Neural cell (in vitro differentiated cells): Measurements from ENCODE around the gene MTMR3. TPM values are rescaled to one million over a fixed set of nuclear protein-coding genes. Genes with fewer than 3 reads are reported as not detected.

Experiments used
- H2AFZ ChIP-seq: fragments of 200-600, 300-800 bp; sonication (generic), shearing (Covaris generic); 2 replicates; pipeline ENCODE4 v1.6.0; 2014; ENCODE audit warnings: low read depth, mild to moderate bottlenecking, antibody characterized with exemption, low read length, moderate library complexity
- H3F3A ChIP-seq: fragments of 200-600 bp; shearing (Covaris generic); 2 replicates; pipeline ENCODE4 v1.6.1; 2016; ENCODE audit warnings: mild to moderate bottlenecking, moderate library complexity, mixed read lengths, antibody characterized with exemption, low read length; ENCODE audit not compliant: insufficient read depth, poor library complexity, severe bottlenecking
- H3K27ac ChIP-seq: fragments of 200-600, 300-800 bp; sonication (generic), shearing (Covaris generic); 2 replicates; pipeline ENCODE4 v1.5.1; 2014; ENCODE audit warnings: mild to moderate bottlenecking, low read length, moderate library complexity
- H3K27me3 ChIP-seq: fragments of 300-800, 200-600 bp; sonication (generic), shearing (Covaris generic); 2 replicates; pipeline ENCODE4 v1.6.0; 2014; ENCODE audit warnings: mild to moderate bottlenecking, low read depth, low read length, moderate library complexity; ENCODE audit not compliant: insufficient read depth
- H3K36me3 ChIP-seq: fragments of 300-800, 200-600 bp; sonication (generic), shearing (Covaris generic); 2 replicates; pipeline ENCODE4 v1.5.1; 2014; ENCODE audit warnings: mild to moderate bottlenecking, antibody characterized with exemption, low read length, moderate library complexity; ENCODE audit not compliant: insufficient read depth
- H3K4me2 ChIP-seq: fragments of 300-800, 200-600 bp; sonication (generic), shearing (Covaris generic); 2 replicates; pipeline ENCODE4 v1.6.0; 2014; ENCODE audit warnings: mild to moderate bottlenecking, low read length
- H3K4me3 ChIP-seq: fragments of 300-800, 200-600 bp; sonication (generic), shearing (Covaris generic); 2 replicates; pipeline ENCODE4 v1.5.1; 2014; ENCODE audit warnings: mild to moderate bottlenecking, low read length, moderate library complexity
- H3K79me2 ChIP-seq: fragments of 200-600 bp; shearing (Covaris generic); replicated peaks from 2 replicates; pipeline ENCODE4 v1.6.0; 2014; ENCODE audit warnings: mild to moderate bottlenecking, low read length, moderate library complexity; ENCODE audit not compliant: insufficient read depth
- H3K9ac ChIP-seq: fragments of 300-800, 200-600 bp; sonication (generic), shearing (Covaris generic); 2 replicates; pipeline ENCODE4 v1.6.1; 2016; ENCODE audit warnings: mild to moderate bottlenecking, low read length, mixed read lengths
- H3K9me2 ChIP-seq: fragments of 200-600 bp; shearing (Covaris generic); 2 replicates; pipeline ENCODE4 v1.6.1; 2016; ENCODE audit warnings: mild to moderate bottlenecking, low read length, mixed read lengths; ENCODE audit not compliant: insufficient read depth
- H3K9me3 ChIP-seq: fragments of 200-600, 300-800 bp; sonication (generic), shearing (Covaris generic); 2 replicates; pipeline ENCODE4 v1.6.1; 2016; ENCODE audit warnings: mild to moderate bottlenecking, mixed run types, low read length, moderate library complexity, mixed read lengths
- H4K20me1 ChIP-seq: fragments of 200-600 bp; shearing (Covaris generic); 2 replicates; pipeline ENCODE4 v1.6.1; 2016; ENCODE audit warnings: mild to moderate bottlenecking, mixed run types; ENCODE audit not compliant: insufficient read depth
- CTCF ChIP-seq: fragments of 450-650 bp; IDR thresholded peaks from 2 replicates; pipeline ENCODE4 v1.5.1; 2014; ENCODE audit warnings: antibody characterized with exemption, mild to moderate bottlenecking, moderate library complexity; ENCODE audit not compliant: poor library complexity, severe bottlenecking
- EP300 ChIP-seq: fragments of 450-650 bp; conservative IDR thresholded peaks from 2 replicates; pipeline ENCODE4 v1.6.1; 2014; ENCODE audit warnings: antibody characterized with exemption, mild to moderate bottlenecking, moderate library complexity; ENCODE audit not compliant: poor library complexity, severe bottlenecking
- EZH2 ChIP-seq: fragments of 200-600, 300-800 bp; shearing (Covaris generic), sonication (generic); IDR thresholded peaks from 2 replicates; pipeline ENCODE4 v1.6.1; 2014; ENCODE audit warnings: antibody characterized with exemption, low read length, borderline replicate concordance, mild to moderate bottlenecking; ENCODE audit not compliant: insufficient read depth, poor library complexity, severe bottlenecking
- MXI1 ChIP-seq: fragments of 450-650 bp; conservative IDR thresholded peaks from 2 replicates; pipeline ENCODE4 v1.6.1; 2014; ENCODE audit warnings: antibody characterized with exemption, mild to moderate bottlenecking; ENCODE audit not compliant: poor library complexity, severe bottlenecking
- POLR2AphosphoS5 ChIP-seq: IDR thresholded peaks from 2 replicates; pipeline ENCODE4 v1.6.1; 2012
- RAD21 ChIP-seq: fragments of 450-650 bp; conservative IDR thresholded peaks from 2 replicates; pipeline ENCODE4 v1.6.1; 2014; ENCODE audit warnings: antibody characterized with exemption, mild to moderate bottlenecking, moderate library complexity
- REST ChIP-seq: IDR thresholded peaks from 2 replicates; pipeline ENCODE4 v1.6.1; 2012; ENCODE audit warnings: borderline replicate concordance
- SMC3 ChIP-seq: fragments of 450-650 bp; conservative IDR thresholded peaks from 2 replicates; pipeline ENCODE4 v1.6.1; 2014; ENCODE audit warnings: antibody characterized with exemption, mild to moderate bottlenecking, moderate library complexity; ENCODE audit not compliant: poor library complexity
- TAF1 ChIP-seq: IDR thresholded peaks from 2 replicates; pipeline ENCODE4 v1.6.1; 2012; ENCODE audit warnings: low read depth
- polyA plus RNA-seq: library from polyadenylated mRNA; depleted of rRNA; stranded (reverse); fragments of >200 nt; gene quantifications from 2 replicates; pipeline ENCODE4 v1.2.3, GENCODE V29; 2014

MTMR3 gene
- polyA plus RNA-seq, 1 donor from 2014 or later, result 46.7 TPM

GRCh38 chr22:30000566-30000965, 117.6 kb downstream of the MTMR3 start:
- Histone ChIP-seq H3K27me3 (no peaks in the 10 kb centered on the region), H3K9ac (no peak overlapping the region), H3K9me2 (no peaks in the 10 kb centered on the region), H3K36me3 (no peaks in the 10 kb centered on the region), H3K79me2 (no peaks in the 10 kb centered on the region), H3K27ac (no peak overlapping the region), H4K20me1 (no peaks in the 10 kb centered on the region), H3K4me2 (no peak overlapping the region), H2AFZ (no peak overlapping the region), H3K9me3 (no peaks in the 10 kb centered on the region), H3K4me3 (no peak overlapping the region), H3F3A (no peaks in the 10 kb centered on the region)
- no peak for TF ChIP-seq SMC3

- Histone ChIP-seq H4K20me1 (no peaks in the 10 kb centered on the region), H3F3A (no peaks in the 10 kb centered on the region), H3K79me2 (no peaks in the 10 kb centered on the region), H3K4me2 (no peak overlapping the region), H3K9me2 (no peaks in the 10 kb centered on the region), H2AFZ (no peak overlapping the region), H3K4me3 (no peak overlapping the region), H3K9me3 (no peaks in the 10 kb centered on the region), H3K36me3 (no peaks in the 10 kb centered on the region), H3K9ac (no peak overlapping the region), H3K27me3 (no peaks in the 10 kb centered on the region), H3K27ac (no peak overlapping the region)
- no peak for TF ChIP-seq CTCF
- no peak for TF ChIP-seq MXI1
- no peak for TF ChIP-seq REST
- no peak for TF ChIP-seq RAD21
- TF ChIP-seq EP300, result no peak
- no peak for TF ChIP-seq EZH2
- no peak for TF ChIP-seq TAF1
- no peak for TF ChIP-seq SMC3
- no peak for TF ChIP-seq POLR2AphosphoS5
Measured at GRCh38 chr22:30001459-30001858, 118.5 kb downstream of the MTMR3 start.
